ENCODE measurements around the gene CELA3B. TPM values are rescaled to one million over a fixed set of nuclear protein-coding genes. Genes with fewer than 3 reads are reported as not detected.

The CELA3B gene
- total RNA-seq, 2 donors from 2014 or later, result 0.42 to 16.7 TPM

GRCh38 chr1:21932127-21932526 lies 44.7 kb upstream of the CELA3B start:
- Histone ChIP-seq H3K4me3 (no peak overlapping the region), H3K27me3 (no peaks in the 10 kb centered on the region), H3K36me3 (no peaks in the 10 kb centered on the region), H3K9me3 (no peaks in the 10 kb centered on the region), H3K9ac (ENCODE audit: low read depth in 2 of 2, low read length in 2 of 2) (peak overlapping the region; percentile 44 to 48), H3K27ac (peak overlapping the region; percentile 92), H3K4me1 (peaks cover 30% of the 10 kb centered on the region)
- no peak for DNase-seq
- intact Hi-C loops (cut with DNase I), result no loop called here
- TF ChIP-seq CTCF (IDR thresholded peaks at IDR 0.05), result no peak

GRCh38 chr1:21933397-21934248 lies 43.2 kb upstream of the CELA3B start:
- DNase-seq, result peak; percentile 74
- intact Hi-C loops (cut with DNase I), result no loop called here

GRCh38 chr1:21935393-21935804 lies 41.4 kb upstream of the CELA3B start:
- Histone ChIP-seq H3K36me3 (no peaks in the 10 kb centered on the region), H3K27ac (peak overlapping the region; percentile 92), H3K9me3 (no peaks in the 10 kb centered on the region), H3K9ac (ENCODE audit: low read depth in 2 of 2, low read length in 2 of 2) (peak overlapping the region; percentile 49 to 97), H3K4me1 (peaks cover 24% of the 10 kb centered on the region), H3K27me3 (no peaks in the 10 kb centered on the region), H3K4me3 (peak overlapping the region; percentile 59)
- DNase-seq, result no peak
- intact Hi-C loops (cut with DNase I), result no loop called here
- no peak for TF ChIP-seq CTCF (IDR thresholded peaks at IDR 0.05)

More at GRCh38 chr1:21933397-21934248, 43.2 kb upstream of the CELA3B start:
- Histone ChIP-seq H3K9me3 (no peaks in the 10 kb centered on the region), H3K36me3 (no peaks in the 10 kb centered on the region), H3K4me3 (peak overlapping the region; percentile 8), H3K4me1 (peaks cover 20% of the 10 kb centered on the region), H3K9ac (ENCODE audit: low read depth in 2 of 2, low read length in 2 of 2) (peak overlapping the region; percentile 54 to 65), H3K27me3 (no peaks in the 10 kb centered on the region), H3K27ac (peak overlapping the region; percentile 92)
- no peak for TF ChIP-seq CTCF (IDR thresholded peaks at IDR 0.05)

GRCh38 chr1:21935891-21936365 lies 40.9 kb upstream of the CELA3B start:
- peaks cover 24% of the 10 kb centered on the region for H3K4me1 ChIP-seq
- no peaks in the 10 kb centered on the region for H3K36me3 ChIP-seq
- H3K27me3 ChIP-seq, result no peaks in the 10 kb centered on the region
- H3K9me3 ChIP-seq, result no peaks in the 10 kb centered on the region
- TF ChIP-seq CTCF (IDR thresholded peaks at IDR 0.05), result no peak
- H3K4me3 ChIP-seq, result peak overlapping the region; percentile 59
- intact Hi-C loops (cut with DNase I), result no loop called here
- peak overlapping the region; percentile 92 for H3K27ac ChIP-seq
- peak; percentile 81 for DNase-seq
- H3K9ac ChIP-seq (ENCODE audit: low read depth in 2 of 2, low read length in 2 of 2), result peak overlapping the region; percentile 84 to 97

GRCh38 chr1:21936366-21937031 lies 40.3 kb upstream of the CELA3B start:
- peaks cover 20% of the 10 kb centered on the region for H3K4me1 ChIP-seq
- no peaks in the 10 kb centered on the region for H3K9me3 ChIP-seq
- DNase-seq, result peak; percentile 46
- peak overlapping the region; percentile 84 to 97 for H3K9ac ChIP-seq (ENCODE audit: low read depth in 2 of 2, low read length in 2 of 2)
- intact Hi-C loops (cut with DNase I), result no loop called here
- no peaks in the 10 kb centered on the region for H3K27me3 ChIP-seq
- H3K4me3 ChIP-seq, result peak overlapping the region; percentile 59
- no peak for TF ChIP-seq CTCF (IDR thresholded peaks at IDR 0.05)
- peak overlapping the region; percentile 92 for H3K27ac ChIP-seq
- H3K36me3 ChIP-seq, result no peaks in the 10 kb centered on the region
